CD4-positive, alpha-beta T cell treated with Interleukin-1 beta for 1 hour (primary cell): ENCODE results near the gene ANKRD6.

Source experiments
- DNase-seq, 2 donors: peaks; one replicate each; pipeline ENCODE4 v3.0.0-alpha.2; 2020 to 2022

The ANKRD6 gene

GRCh38 chr6:89475634-89476033 is 42.7 kb downstream of the ANKRD6 start:
- peak in 1 of 2 donors; percentile 34 for DNase-seq

GRCh38 chr6:89479897-89480296 is 46.9 kb downstream of the ANKRD6 start:
- no peak for DNase-seq

DNA sequence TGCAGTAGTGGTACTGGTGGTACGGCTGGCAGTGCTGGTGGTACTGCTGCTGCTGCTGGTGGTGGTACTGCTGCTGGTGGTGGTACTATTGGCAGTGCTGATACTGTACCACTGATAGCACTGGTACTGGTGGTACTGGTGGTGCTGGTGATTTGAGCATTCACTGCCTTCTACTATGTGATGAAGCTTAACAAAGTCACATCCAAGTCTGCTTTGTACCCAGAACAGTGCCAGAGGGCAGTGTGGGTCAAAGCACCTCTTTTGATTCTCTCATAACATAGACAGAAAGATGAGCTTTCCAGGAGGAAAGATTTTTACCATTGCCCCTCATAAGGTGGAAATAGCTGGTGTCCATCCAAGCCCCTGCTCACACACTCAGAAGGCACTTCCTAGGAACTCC is 48.7 kb downstream of the ANKRD6 start:
- DNase-seq: no peak

- no peak for DNase-seq
Observed at GRCh38 chr6:89482126-89482525, 49.2 kb downstream of the ANKRD6 start.

- DNase-seq: no peak
Observed at GRCh38 chr6:89483111-89483720, 50.3 kb downstream of the ANKRD6 start.

DNA sequence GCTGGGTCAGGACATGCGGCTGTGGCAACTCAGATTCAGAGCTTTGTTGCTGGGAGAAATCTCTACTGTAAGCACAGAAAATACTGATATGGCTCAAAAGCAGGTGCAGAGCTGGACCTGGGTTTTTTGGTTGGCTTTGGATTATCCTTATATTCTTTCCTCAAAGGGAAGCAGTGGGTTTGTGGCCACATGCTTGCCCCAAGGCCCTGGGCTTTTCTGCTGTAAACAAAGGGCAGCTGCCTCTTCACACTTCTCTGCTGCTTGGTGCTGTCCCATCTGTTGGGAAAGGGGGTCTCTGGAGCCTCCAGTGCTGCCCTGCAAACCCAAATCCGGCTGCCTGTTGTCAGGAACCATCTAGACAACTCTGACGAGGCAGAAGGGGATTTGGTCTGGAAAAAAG is 52.4 kb downstream of the ANKRD6 start:
- no peak for DNase-seq

DNA sequence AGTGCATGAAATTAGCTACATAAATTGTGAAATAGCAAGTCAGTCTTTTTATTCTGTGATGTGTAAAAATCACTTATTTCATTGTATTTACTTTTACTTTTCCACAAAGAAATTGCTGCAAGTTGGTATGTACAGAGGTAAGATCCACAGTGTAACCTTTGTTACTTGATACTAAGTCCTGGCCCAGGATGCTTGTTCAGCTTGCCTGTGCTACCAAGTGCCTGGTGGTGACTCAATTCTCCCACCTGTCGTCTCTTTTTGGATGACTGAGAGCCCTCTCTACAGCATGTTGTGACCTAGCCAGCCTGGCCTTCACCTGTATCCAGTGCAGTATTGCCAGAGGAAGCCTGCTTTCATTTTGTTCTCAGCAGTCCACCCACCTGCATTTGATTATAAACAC is 54.9 kb downstream of the ANKRD6 start:
- no peak for DNase-seq

- DNase-seq: no peak
Observed at GRCh38 chr6:89488438-89488837, 55.5 kb downstream of the ANKRD6 start.

DNA sequence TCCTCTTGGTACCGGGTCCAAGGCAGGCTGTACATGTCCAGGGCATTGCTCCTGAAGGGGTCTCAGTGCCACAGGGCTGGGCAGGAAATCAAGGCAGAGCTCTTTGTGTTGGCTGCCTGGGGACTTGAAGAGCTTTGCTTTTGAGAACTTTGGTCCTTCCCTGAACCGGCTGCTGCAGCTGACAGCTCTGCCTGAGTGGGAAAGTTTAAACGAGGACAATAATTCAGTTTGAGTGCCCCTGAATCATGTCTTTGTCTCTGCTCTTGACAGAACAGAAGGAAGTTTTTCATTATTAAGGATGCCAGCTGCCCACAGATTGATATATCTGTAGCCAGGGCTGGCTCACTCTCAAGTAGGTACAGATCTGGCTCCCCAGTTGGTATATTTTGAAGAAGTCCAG is 56.1 kb downstream of the ANKRD6 start:
- no peak for DNase-seq

DNA sequence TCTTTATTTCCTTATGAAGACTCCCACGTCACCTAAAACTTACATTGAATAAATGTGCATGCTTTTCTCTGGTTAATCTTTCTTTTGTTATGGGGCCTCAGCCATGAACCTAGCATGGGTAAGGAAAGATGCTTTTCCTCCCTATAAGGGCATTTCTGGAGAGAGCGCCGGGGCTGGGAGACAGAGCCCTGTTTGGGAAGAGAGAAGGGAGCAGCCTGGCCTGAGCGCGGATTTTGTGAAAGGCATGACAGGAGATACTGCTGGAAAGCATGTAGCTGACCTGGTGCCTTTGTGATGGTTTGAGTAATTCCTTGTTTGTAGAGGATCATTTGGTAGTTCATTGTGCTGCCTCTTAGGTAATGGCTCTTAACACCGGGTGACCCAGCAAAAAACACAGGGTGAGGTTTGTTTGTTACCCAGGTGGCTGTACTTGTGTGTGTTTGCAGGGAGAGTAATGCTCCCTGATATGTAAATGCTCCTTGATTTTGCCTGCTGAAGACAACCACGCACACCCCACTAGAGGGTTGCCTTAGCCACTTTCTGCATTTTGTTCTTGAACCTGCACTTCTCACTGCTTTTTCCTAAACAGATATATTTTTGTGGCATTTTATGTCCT is 59.2 kb downstream of the ANKRD6 start:
- DNase-seq: no peak

GRCh38 chr6:89494131-89494793 is 61.3 kb downstream of the ANKRD6 start:
- no peak for DNase-seq

- no peak for DNase-seq
Observed at GRCh38 chr6:89495961-89496535, 63.1 kb downstream of the ANKRD6 start.

- DNase-seq: no peak
Observed at GRCh38 chr6:89500611-89501010, 67.7 kb downstream of the ANKRD6 start.

DNA sequence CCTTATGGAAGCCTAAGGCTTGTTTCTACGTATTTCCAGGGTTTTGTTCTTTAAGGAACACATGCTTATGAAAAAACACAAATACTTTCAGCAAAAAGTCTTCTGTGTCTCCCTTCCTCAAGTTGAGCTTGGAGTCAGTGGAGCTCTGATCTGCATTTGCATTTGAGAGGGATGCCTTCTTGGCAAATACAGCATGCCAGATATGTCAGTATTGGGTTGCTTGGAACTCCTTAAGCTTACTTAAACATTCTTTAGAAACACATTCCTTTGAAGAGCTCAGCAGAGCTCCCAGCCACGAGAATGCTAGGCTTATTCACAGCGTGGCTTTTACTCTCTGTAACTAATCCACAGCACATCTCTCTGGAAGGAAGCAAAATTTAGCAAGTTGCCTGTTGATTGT is 68.3 kb downstream of the ANKRD6 start:
- no peak for DNase-seq

- DNase-seq: no peak
Observed at GRCh38 chr6:89501753-89502152, 68.8 kb downstream of the ANKRD6 start.

DNA sequence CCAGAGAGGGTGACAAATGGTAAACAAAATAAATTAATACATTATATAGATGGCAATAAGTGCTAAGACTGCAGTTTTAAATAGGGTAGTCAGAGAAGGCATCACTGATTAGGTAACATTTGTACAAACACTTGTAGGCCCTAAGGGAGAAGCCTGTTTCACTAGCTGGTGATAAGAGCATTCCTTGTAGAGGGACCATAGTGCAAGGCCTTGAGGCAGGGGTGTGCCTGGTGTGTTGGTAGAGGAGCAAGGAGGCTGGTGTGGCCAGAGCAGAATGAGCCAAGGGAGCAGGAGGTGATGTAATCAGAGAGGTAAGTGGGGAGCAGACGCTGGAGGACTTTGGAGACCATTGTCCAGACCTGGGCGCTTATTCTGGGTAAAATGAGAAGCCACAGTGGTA is 70.7 kb downstream of the ANKRD6 start:
- DNase-seq: no peak

GRCh38 chr6:89505847-89506246 is 72.9 kb downstream of the ANKRD6 start:
- no peak for DNase-seq

GRCh38 chr6:89506716-89507617 is 74.0 kb downstream of the ANKRD6 start:
- DNase-seq: no peak

- DNase-seq: no peak
Observed at GRCh38 chr6:89508755-89509563, 76.0 kb downstream of the ANKRD6 start.

- DNase-seq: no peak
Observed at GRCh38 chr6:89509777-89510281, 76.9 kb downstream of the ANKRD6 start.

GRCh38 chr6:89510393-89510792 is 77.4 kb downstream of the ANKRD6 start:
- DNase-seq: no peak
